Natural killer cell (primary cell): Measurements from ENCODE around the gene POU4F3. TPM values are rescaled to one million over a fixed set of nuclear protein-coding genes. Genes with fewer than 3 reads are reported as not detected.
A peak's percentile ranks its signal among the peaks of the same experiment; 100 is the strongest.

Experiments
- ATAC-seq, 3 donors: fragments of 150-1000 bp in 2 of 3; fragments of 200-7000 bp in 1 of 3; cut with Tn5 transposase; 1 replicate in 1 of 3; 2 replicates in 2 of 3; pipeline ENCODE4 v1.10.0; 2021; ENCODE audit warnings: mild to moderate bottlenecking in 2 of 3, moderate library complexity in 2 of 3
- DNase-seq, 2 donors: peaks; one replicate each; pipeline versions ENCODE4 v3.0.0 to v3.0.0-alpha.2; 2013 to 2021; ENCODE audit warnings: mixed read lengths in 1 of 2
- H3K27ac ChIP-seq: one replicate; pipeline ENCODE4 v1.5.1; 2013; ENCODE audit warnings: mild to moderate bottlenecking, low read length
- H3K27me3 ChIP-seq: one replicate; pipeline ENCODE4 v1.6.1; 2013; ENCODE audit warnings: low read length; ENCODE audit not compliant: control insufficient read depth, insufficient read depth
- H3K36me3 ChIP-seq: one replicate; pipeline ENCODE4 v1.6.1; 2013; ENCODE audit warnings: low read length; ENCODE audit not compliant: control insufficient read depth, insufficient read depth
- H3K4me1 ChIP-seq: one replicate; pipeline ENCODE4 v1.6.1; 2013; ENCODE audit warnings: low read length; ENCODE audit not compliant: control insufficient read depth, insufficient read depth
- H3K4me3 ChIP-seq: one replicate; pipeline ENCODE4 v1.5.1; 2013; ENCODE audit warnings: low read length
- H3K9me3 ChIP-seq: one replicate; pipeline ENCODE4 v1.6.1; 2013; ENCODE audit warnings: low read length; ENCODE audit not compliant: control insufficient read depth, insufficient read depth
- H3K27ac Mint-ChIP-seq, 2 donors: one replicate each; pipeline ENCODE4 v1.8.0; 2022; ENCODE audit warnings: mild to moderate bottlenecking in 2 of 2, mixed read lengths in 2 of 2, moderate library complexity in 1 of 2
- H3K27me3 Mint-ChIP-seq, 2 donors: one replicate each; pipeline ENCODE4 v1.8.0; 2022; ENCODE audit warnings: low read depth in 2 of 2, mixed read lengths in 2 of 2
- H3K36me3 Mint-ChIP-seq: one replicate; pipeline ENCODE4 v1.8.0; 2022; ENCODE audit warnings: mixed read lengths
- H3K4me1 Mint-ChIP-seq, 2 donors: one replicate each; pipeline ENCODE4 v1.8.0; 2022; ENCODE audit warnings: mixed read lengths in 2 of 2
- H3K4me3 Mint-ChIP-seq: one replicate; pipeline ENCODE4 v1.8.0; 2022; ENCODE audit warnings: mild to moderate bottlenecking, moderate library complexity, mixed read lengths
- H3K9me3 Mint-ChIP-seq, 2 donors: one replicate each; pipeline ENCODE4 v1.8.0; 2022; ENCODE audit warnings: mixed read lengths in 2 of 2
- CTCF ChIP-seq: fragments of 200-600 bp; IDR thresholded peaks from one replicate; pipeline ENCODE4 v1.8.0; 2022; ENCODE audit warnings: antibody characterized with exemption
- WGBS: methylation state at CpG from one replicate; pipeline ENCODE4 v1.1.7; 2013; ENCODE audit warnings: missing lambda C conversion rate; ENCODE audit not compliant: insufficient coverage; 5-methylcytosine and 5-hydroxymethylcytosine counted together
- intact Hi-C: fragments of 100-400 bp; cut with micrococcal nuclease; formaldehyde crosslinking; loops from one replicate; pipeline ENCODE4 v1.14.2; 2022
- total RNA-seq, 4 donors: library from RNA; stranded (reverse); fragments of 120-200 nt in 1 of 4; gene quantifications; one replicate each; pipeline versions ENCODE4 v1.2.3 to v1.2.4, GENCODE V29; 2013 to 2022

The POU4F3 gene
- total RNA-seq = under 1 TPM in 1 of 3 donors, not detected in 2; 0.16 TPM
- 0.05 TPM for total RNA-seq (2013)

GRCh38 chr5:146338774-146339714 lies at the start of gene POU4F3:
Gene POU4F3 (plus strand): TSS chr5:146338839. CDS start chr5:146339113, 274 bp downstream.
- intact Hi-C loops = no loop called here
- H3K27ac Mint-ChIP-seq = no peak within 1 kb of the TSS

DNA sequence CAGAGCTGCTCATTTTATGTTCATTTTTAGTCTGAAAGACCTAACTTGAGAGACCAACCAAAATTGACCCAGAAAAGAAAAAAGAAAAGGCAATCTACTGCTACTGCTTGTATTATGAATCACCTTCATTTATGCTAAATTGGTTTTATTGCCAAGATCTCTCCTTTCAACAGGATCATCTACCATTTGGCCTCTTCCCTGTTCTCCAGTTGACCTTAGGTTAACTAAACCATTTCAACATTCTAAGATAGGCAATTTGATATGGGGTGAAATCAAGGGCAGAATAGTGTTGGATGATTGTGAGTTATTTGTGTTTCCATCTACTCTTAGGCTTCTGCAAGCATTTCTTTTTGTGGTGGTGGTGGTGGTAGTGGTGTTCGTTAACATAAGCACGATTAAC lies 48.3 kb upstream of the POU4F3 start:
- no peaks in the 10 kb centered on the region for H3K27me3 ChIP-seq
- intact Hi-C loops = no loop called here
- no peaks in the 10 kb centered on the region for H3K9me3 ChIP-seq
- no peaks in the 10 kb centered on the region for H3K4me1 ChIP-seq
- Mint-ChIP-seq H3K36me3 (no peaks in the 10 kb centered on the region), H3K4me1 (no peaks in the 10 kb centered on the region), H3K27ac (no peak overlapping the region), H3K27me3 (no peaks in the 10 kb centered on the region), H3K4me3 (no peak overlapping the region), H3K9me3 (no peaks in the 10 kb centered on the region)
- ATAC-seq (no peak), DNase-seq (no peak)
- H3K27ac ChIP-seq = no peak overlapping the region
- no peak for TF ChIP-seq CTCF
- H3K4me3 ChIP-seq = no peak overlapping the region
- 60% methylated on average over 2 of the region's 2 CpGs for WGBS
- H3K36me3 ChIP-seq = peaks cover 18% of the 10 kb centered on the region

More at GRCh38 chr5:146338774-146339714, at the start of gene POU4F3:
- no peaks in the 10 kb centered on the region for H3K4me1 Mint-ChIP-seq
- no peak within 1 kb of the TSS for H3K4me3 Mint-ChIP-seq
- TF ChIP-seq CTCF = no peak
- Histone ChIP-seq H3K27ac (no peak within 1 kb of the TSS), H3K36me3 (no peaks in the 10 kb centered on the region), H3K4me3 (no peak within 1 kb of the TSS), H3K27me3 (peaks cover 46% of the 10 kb centered on the region), H3K9me3 (no peaks in the 10 kb centered on the region), H3K4me1 (no peaks in the 10 kb centered on the region)
- no peaks in the 10 kb centered on the region for H3K9me3 Mint-ChIP-seq
- DNase-seq = no peak
- H3K27me3 Mint-ChIP-seq = peaks cover 72 to 89% of the 10 kb centered on the region in 2 donors
- H3K36me3 Mint-ChIP-seq = peaks cover 6% of the 10 kb centered on the region
- 7% methylated on average over 70 of the region's 70 CpGs for WGBS
- ATAC-seq = no peak

GRCh38 chr5:146291421-146292074 lies 47.1 kb upstream of the POU4F3 start:
- Histone ChIP-seq H3K27ac (no peak overlapping the region), H3K27me3 (no peaks in the 10 kb centered on the region), H3K9me3 (no peaks in the 10 kb centered on the region), H3K4me3 (no peak overlapping the region), H3K4me1 (no peaks in the 10 kb centered on the region), H3K36me3 (peaks cover 16% of the 10 kb centered on the region)
- intact Hi-C loops = loop anchor here (1.0 kb wide), 1 partner anchor 136 kb away; no protein-coding TSS in a partner anchor
- peak; percentile 78 for TF ChIP-seq CTCF
- no peaks in the 10 kb centered on the region for H3K9me3 Mint-ChIP-seq
- 30% methylated on average over 3 of the region's 5 CpGs for WGBS
- no peaks in the 10 kb centered on the region for H3K4me1 Mint-ChIP-seq
- H3K36me3 Mint-ChIP-seq = no peaks in the 10 kb centered on the region
- H3K27me3 Mint-ChIP-seq = no peaks in the 10 kb centered on the region
- H3K27ac Mint-ChIP-seq = no peak overlapping the region
- ATAC-seq (peak; percentile 58 to 78 (median 68)), DNase-seq (peak in 1 of 2 donors; percentile 69)
- H3K4me3 Mint-ChIP-seq = no peak overlapping the region
